Effector memory CD4-positive, alpha-beta T cell (primary cell): ENCODE results near the gene MYOT.

Experiments
- DNase-seq, 3 donors: peaks; one replicate each; pipeline ENCODE4 v3.0.0-alpha.2; 2020
- H3K27ac ChIP-seq: 2 replicates; pipeline ENCODE4 v1.7.0; 2013; ENCODE audit warnings: mild to moderate bottlenecking, low read length, moderate library complexity; ENCODE audit not compliant: insufficient read depth, poor library complexity, severe bottlenecking
- H3K27me3 ChIP-seq: replicated peaks from 2 replicates; pipeline ENCODE4 v1.7.0; 2013; ENCODE audit warnings: mild to moderate bottlenecking, low read length; ENCODE audit not compliant: insufficient read depth, control insufficient read depth, poor library complexity, severe bottlenecking
- H3K36me3 ChIP-seq: 2 replicates; pipeline ENCODE4 v1.7.0; 2013; ENCODE audit warnings: mild to moderate bottlenecking, low read length, moderate library complexity; ENCODE audit not compliant: control insufficient read depth, insufficient read depth
- H3K4me1 ChIP-seq: 2 replicates; pipeline ENCODE4 v1.7.0; 2013; ENCODE audit warnings: low read length, mild to moderate bottlenecking; ENCODE audit not compliant: control insufficient read depth, insufficient read depth, poor library complexity, severe bottlenecking
- H3K4me3 ChIP-seq: 2 replicates; pipeline ENCODE4 v1.7.0; 2013; ENCODE audit warnings: low read length, low read depth, mild to moderate bottlenecking; ENCODE audit not compliant: insufficient read depth, poor library complexity, severe bottlenecking
- H3K9me3 ChIP-seq: 2 replicates; pipeline ENCODE4 v1.7.0; 2013; ENCODE audit warnings: mild to moderate bottlenecking, low read length, moderate library complexity; ENCODE audit not compliant: control insufficient read depth

The MYOT gene

DNA sequence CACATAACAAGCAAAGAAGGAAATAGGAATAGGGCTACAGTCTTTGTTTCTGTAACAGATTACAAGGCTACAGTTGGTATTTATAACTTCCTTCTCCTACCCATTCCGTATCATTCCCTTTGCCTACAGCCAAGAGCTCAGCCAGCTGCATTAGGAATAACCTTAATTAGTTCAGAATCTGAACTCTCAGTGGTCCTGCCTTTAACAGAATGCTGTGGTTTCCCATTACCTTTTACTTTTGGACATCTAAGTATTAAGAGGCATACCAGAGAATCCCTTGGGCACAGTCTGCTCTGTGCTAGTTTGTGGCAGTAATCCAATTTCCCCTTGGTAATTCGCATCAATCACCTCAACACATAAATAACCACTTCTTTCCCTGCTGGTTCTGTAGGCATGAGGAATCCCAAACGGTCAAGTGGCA is 65.8 kb downstream of the MYOT start:
- Histone ChIP-seq H3K27ac (no peak overlapping the region), H3K9me3 (no peaks in the 10 kb centered on the region), H3K4me3 (no peak overlapping the region), H3K36me3 (peaks cover 9% of the 10 kb centered on the region), H3K27me3 (no peaks in the 10 kb centered on the region), H3K4me1 (no peaks in the 10 kb centered on the region)
- no peak for DNase-seq

DNA sequence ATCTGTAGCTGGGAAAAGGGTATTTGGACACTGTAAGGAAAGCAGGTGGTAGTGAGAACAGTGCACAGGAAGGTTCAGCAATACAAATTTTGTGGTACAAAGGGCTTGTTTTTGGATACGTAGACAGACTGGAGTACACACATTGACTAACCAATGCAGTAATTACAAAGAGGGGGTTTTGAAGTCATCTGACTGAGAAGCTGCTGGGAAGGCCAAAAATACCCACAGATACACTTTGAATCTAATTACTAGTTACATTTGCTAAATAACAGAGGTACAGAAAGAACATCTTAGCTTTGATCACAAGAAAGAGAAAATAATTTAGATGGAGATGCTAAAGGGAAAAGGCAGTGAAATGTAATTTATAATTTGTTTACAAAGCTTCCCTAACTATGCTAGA is 67.5 kb downstream of the MYOT start:
- Histone ChIP-seq H3K27ac (no peak overlapping the region), H3K4me1 (no peaks in the 10 kb centered on the region), H3K36me3 (peaks cover 26% of the 10 kb centered on the region), H3K27me3 (no peaks in the 10 kb centered on the region), H3K4me3 (no peak overlapping the region), H3K9me3 (no peaks in the 10 kb centered on the region)
- DNase-seq: no peak

DNA sequence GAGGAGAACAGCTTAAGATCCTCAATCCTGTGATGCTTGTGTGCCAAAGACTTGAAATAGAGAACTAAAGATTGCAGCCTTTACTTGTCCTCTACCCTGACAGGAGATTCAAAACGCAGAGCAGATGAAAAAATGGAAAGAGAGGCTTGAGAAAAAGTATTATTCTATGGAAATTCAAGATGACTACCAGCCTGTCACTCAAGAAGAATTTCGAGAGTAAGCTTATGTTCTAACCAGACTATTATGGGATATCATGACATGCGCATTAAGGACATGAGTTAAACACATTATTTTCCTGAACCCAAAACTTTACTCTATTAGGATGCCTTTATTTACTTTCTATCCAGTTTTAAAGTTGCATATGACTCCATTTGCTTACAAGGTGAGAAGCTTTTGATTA is 68.0 kb downstream of the MYOT start:
- H3K9me3 ChIP-seq: no peaks in the 10 kb centered on the region

More for the DNA sequence above, 68.0 kb downstream of the MYOT start:
- no peaks in the 10 kb centered on the region for H3K4me1 ChIP-seq
- DNase-seq: no peak
- peaks cover 31% of the 10 kb centered on the region for H3K36me3 ChIP-seq
- no peaks in the 10 kb centered on the region for H3K27me3 ChIP-seq
- no peak overlapping the region for H3K27ac ChIP-seq
- H3K4me3 ChIP-seq: no peak overlapping the region
